GM19023 (cell line): ENCODE results near the gene RTEL1.

Experiments used
- ATAC-seq: cut with Tn5 transposase; IDR thresholded peaks from one replicate; pipeline ENCODE4 v1.9.1; 2021; ENCODE audit warnings: mild to moderate bottlenecking, moderate library complexity; ENCODE audit not compliant: unreplicated experiment

Gene RTEL1

GRCh38 chr20:63688228-63689045 lies 30.3 kb downstream of the RTEL1 start:
- ATAC-seq: no peak

DNA sequence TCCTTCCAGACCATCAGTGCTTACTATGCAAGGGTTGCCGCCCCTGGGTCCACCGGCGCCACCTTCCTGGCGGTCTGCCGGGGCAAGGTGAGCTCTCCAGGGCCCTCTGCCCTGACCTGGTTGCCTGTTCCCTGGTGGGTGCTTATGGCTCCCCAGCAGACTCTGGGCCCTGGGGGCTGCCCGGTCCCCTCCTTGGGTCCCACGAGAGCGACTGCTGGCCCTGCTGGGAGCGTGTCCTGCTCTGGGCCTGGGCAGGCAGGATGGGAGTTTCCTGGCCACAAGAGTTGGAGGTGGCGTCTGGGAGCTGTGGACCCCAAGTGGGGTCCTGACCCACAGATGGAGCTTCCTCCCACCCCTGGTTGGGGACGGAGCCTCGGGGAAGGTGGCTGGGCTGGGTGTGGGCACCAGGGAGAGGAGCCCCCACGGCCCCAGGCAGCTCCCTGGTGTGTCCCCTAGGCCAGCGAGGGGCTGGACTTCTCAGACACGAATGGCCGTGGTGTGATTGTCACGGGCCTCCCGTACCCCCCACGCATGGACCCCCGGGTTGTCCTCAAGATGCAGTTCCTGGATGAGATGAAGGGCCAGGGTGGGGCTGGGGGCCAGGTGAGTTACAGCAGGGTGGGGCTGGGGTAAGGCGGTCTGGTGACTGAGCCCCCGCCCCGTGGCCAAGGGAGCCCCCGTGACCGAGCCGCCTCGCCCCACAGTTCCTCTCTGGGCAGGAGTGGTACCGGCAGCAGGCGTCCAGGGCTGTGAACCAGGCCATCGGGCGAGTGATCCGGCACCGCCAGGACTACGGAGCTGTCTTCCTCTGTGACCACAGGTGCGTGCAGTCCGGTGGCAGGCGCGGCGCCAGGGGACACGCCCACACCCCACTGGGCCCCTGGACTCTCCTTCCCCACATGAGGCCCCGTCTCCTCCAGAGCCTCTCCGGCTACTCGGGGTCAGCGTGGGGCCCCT lies 31.2 kb downstream of the RTEL1 start:
- ATAC-seq: no peak

GRCh38 chr20:63690003-63690897 lies 32.1 kb downstream of the RTEL1 start:
- no peak for ATAC-seq

DNA sequence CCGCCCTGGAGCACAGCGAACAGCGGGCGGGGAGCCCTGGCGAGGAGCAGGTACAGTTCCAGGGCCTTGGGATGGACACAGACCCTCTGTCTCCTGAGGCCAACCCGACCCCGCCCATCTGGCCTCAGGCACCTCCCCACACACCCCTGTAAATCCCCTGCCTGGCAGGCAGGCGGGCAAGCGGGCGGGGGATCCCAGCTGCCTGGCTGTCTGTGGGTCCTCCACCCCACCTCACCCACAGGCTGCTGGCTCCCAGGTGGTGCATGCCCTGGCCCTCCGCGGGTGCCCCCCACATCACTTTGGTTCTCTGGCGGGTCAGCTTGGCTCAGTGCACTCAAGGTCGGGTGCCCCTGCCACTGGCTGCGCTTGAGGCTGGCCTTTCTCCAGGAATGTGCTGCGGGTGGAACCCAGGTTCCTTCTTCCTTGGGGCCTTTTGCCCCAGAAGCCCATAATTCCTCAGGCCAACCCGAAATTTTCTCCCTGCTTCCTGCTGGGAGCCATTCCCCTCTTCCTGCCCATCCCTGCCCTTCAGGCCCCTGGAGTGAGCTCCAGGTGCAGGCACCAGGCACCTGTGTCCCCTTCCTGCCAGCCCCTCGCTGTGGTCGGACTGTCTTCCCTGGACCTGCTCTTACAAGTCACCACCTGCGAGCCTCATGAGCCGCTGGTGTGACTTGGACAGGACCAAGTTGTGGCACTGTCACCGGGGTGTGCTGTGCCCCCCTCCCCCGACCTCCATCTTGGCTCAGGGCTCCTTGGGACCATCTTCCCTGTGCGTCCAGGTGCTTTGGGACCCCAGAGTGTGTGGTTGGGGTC lies 33.0 kb downstream of the RTEL1 start:
- ATAC-seq: no peak

GRCh38 chr20:63691711-63692435 lies 33.8 kb downstream of the RTEL1 start:
- ATAC-seq: no peak

DNA sequence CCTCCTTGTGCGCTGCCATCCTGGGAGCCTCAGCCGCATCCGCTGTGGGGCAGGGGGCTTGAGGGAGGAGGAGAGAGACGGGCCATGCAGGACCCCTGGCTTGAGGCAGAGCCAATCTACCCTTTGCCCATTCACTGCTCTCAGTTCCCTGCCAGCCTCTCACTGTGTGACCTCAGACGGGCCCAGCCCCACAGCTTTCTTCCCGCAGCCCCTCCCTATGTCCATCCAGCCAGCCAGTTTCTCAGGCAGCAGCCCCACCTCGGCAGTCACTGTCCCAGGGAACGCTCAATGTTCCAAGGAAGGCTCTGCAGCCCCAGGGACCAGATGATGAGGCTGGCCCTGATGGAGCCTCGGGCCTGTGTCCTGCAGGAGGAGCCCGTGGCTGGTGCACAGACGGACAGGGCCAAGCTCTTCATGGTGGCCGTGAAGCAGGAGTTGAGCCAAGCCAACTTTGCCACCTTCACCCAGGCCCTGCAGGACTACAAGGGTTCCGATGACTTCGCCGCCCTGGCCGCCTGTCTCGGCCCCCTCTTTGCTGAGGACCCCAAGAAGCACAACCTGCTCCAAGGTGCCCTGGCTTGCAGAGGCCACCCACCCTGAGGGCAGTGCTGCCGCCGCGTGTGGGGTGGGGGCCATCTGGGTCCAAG lies 34.4 kb downstream of the RTEL1 start:
- ATAC-seq: no peak

GRCh38 chr20:63693083-63693732 lies 35.1 kb downstream of the RTEL1 start:
- no peak for ATAC-seq

GRCh38 chr20:63693733-63694583 lies 35.8 kb downstream of the RTEL1 start:
- no peak for ATAC-seq

- no peak for ATAC-seq
Measured at GRCh38 chr20:63694584-63695423, 36.7 kb downstream of the RTEL1 start.

- no peak for ATAC-seq
Measured at GRCh38 chr20:63695424-63696305, 37.6 kb downstream of the RTEL1 start.

DNA sequence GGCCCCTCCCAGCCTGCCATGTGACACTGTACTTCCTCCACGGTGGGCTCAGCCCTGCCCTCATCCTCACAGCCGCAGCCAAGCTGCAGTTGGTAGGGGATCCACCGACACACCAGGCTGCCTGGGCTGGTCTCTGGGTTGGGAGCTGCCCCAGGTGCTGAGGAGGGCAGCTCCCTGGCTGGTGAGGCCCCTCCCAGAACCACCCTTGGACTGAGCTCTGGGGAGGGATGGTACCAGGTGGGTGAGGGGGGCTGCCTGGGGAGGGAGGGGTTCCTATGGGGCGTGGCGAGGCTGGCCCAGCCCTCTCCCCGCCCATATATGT lies 38.2 kb downstream of the RTEL1 start:
- no peak for ATAC-seq

DNA sequence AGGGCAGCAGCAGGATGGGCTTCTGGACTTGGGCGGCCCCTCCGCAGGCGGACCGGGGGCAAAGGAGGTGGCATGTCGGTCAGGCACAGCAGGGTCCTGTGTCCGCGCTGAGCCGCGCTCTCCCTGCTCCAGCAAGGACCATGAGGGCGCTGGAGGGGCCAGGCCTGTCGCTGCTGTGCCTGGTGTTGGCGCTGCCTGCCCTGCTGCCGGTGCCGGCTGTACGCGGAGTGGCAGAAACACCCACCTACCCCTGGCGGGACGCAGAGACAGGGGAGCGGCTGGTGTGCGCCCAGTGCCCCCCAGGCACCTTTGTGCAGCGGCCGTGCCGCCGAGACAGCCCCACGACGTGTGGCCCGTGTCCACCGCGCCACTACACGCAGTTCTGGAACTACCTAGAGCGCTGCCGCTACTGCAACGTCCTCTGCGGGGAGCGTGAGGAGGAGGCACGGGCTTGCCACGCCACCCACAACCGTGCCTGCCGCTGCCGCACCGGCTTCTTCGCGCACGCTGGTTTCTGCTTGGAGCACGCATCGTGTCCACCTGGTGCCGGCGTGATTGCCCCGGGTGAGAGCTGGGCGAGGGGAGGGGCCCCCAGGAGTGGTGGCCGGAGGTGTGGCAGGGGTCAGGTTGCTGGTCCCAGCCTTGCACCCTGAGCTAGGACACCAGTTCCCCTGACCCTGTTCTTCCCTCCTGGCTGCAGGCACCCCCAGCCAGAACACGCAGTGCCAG lies 38.7 kb downstream of the RTEL1 start, which contains the start of gene TNFRSF6B:
TNFRSF6B (plus strand) TSS at position 25 of the 729 bp plus-strand sequence; CDS start at position 141, 116 bp downstream.
- ATAC-seq: no peak

- no peak for ATAC-seq
Measured at GRCh38 chr20:63697357-63697867, 39.3 kb downstream of the RTEL1 start.

GRCh38 chr20:63697868-63698545 lies 39.9 kb downstream of the RTEL1 start:
- no peak for ATAC-seq
